Activated T-helper 2 cell treated with anti-CD3 and anti-CD28 coated beads, Interferon-gamma antibody, Interleukin-2, Interleukin-4, amounts not matched to agents 10 μg/mL and 5 μg/mL and 100 μg/mL, durations not matched to agents 14 hours and 24 hours and 36 hours (primary cell): ENCODE measurements around the gene SAXO1. TPM values are rescaled to one million over a fixed set of nuclear protein-coding genes. Genes with fewer than 3 reads are reported as not detected.

Source experiments
- DNase-seq: peaks from one replicate; pipeline ENCODE4 v3.0.0; 2021; ENCODE audit warnings: low spot score
- H3K27ac Mint-ChIP-seq: one replicate; pipeline ENCODE4 v1.8.0; 2021; ENCODE audit warnings: mixed read lengths
- H3K27me3 Mint-ChIP-seq: one replicate; pipeline ENCODE4 v1.8.0; 2021; ENCODE audit warnings: low read depth, mixed read lengths
- H3K36me3 Mint-ChIP-seq: one replicate; pipeline ENCODE4 v1.8.0; 2021; ENCODE audit warnings: low read depth, mixed read lengths
- H3K4me1 Mint-ChIP-seq: one replicate; pipeline ENCODE4 v1.8.0; 2021; ENCODE audit warnings: low read depth, mixed read lengths
- H3K4me3 Mint-ChIP-seq: one replicate; pipeline ENCODE4 v1.8.0; 2021; ENCODE audit warnings: low read depth, mild to moderate bottlenecking, moderate library complexity, mixed read lengths
- H3K9me3 Mint-ChIP-seq: one replicate; pipeline ENCODE4 v1.8.0; 2021; ENCODE audit warnings: mixed read lengths
- intact Hi-C: fragments of 100-400 bp; cut with micrococcal nuclease; formaldehyde crosslinking; loops from one replicate; pipeline ENCODE4 v1.15.1; 2023
- total RNA-seq: library from RNA; stranded (reverse); gene quantifications from 2 replicates; pipeline ENCODE4 v1.2.3, GENCODE V29; 2022

SAXO1 gene
- total RNA-seq, 1 donor from 2014 or later, result not detected

- H3K36me3 Mint-ChIP-seq, result no peaks in the 10 kb centered on the region
- intact Hi-C loops, result no loop called here
- H3K27me3 Mint-ChIP-seq, result peaks cover 15% of the 10 kb centered on the region
- H3K9me3 Mint-ChIP-seq, result no peaks in the 10 kb centered on the region
- DNase-seq, result no peak
- no peak overlapping the region for H3K27ac Mint-ChIP-seq
- H3K4me3 Mint-ChIP-seq, result no peak overlapping the region
- H3K4me1 Mint-ChIP-seq, result peaks cover 4% of the 10 kb centered on the region
Measured at GRCh38 chr9:18976221-18976708, 56.7 kb downstream of the SAXO1 start.

- no peak for DNase-seq
- no peak overlapping the region for H3K27ac Mint-ChIP-seq
- H3K4me3 Mint-ChIP-seq, result no peak overlapping the region
- no peaks in the 10 kb centered on the region for H3K9me3 Mint-ChIP-seq
- no peaks in the 10 kb centered on the region for H3K36me3 Mint-ChIP-seq
- intact Hi-C loops, result no loop called here
- peaks cover 4% of the 10 kb centered on the region for H3K4me1 Mint-ChIP-seq
- H3K27me3 Mint-ChIP-seq, result peaks cover 12% of the 10 kb centered on the region
Measured at GRCh38 chr9:18973348-18973747, 59.7 kb downstream of the SAXO1 start.

- no peak overlapping the region for H3K4me3 Mint-ChIP-seq
- peaks cover 4% of the 10 kb centered on the region for H3K4me1 Mint-ChIP-seq
- intact Hi-C loops, result no loop called here
Measured at GRCh38 chr9:18972675-18973074, 60.3 kb downstream of the SAXO1 start.

GRCh38 chr9:18971909-18972308, 61.1 kb downstream of the SAXO1 start:
- H3K27ac Mint-ChIP-seq, result no peak overlapping the region
- H3K27me3 Mint-ChIP-seq, result peaks cover 12% of the 10 kb centered on the region
- intact Hi-C loops, result no loop called here
- no peak for DNase-seq
- H3K4me1 Mint-ChIP-seq, result peaks cover 4% of the 10 kb centered on the region
- H3K9me3 Mint-ChIP-seq, result peaks cover 3% of the 10 kb centered on the region
- no peak overlapping the region for H3K4me3 Mint-ChIP-seq
- H3K36me3 Mint-ChIP-seq, result no peaks in the 10 kb centered on the region

More at GRCh38 chr9:18972675-18973074, 60.3 kb downstream of the SAXO1 start:
- Mint-ChIP-seq H3K27me3 (peaks cover 12% of the 10 kb centered on the region), H3K9me3 (peaks cover 3% of the 10 kb centered on the region), H3K27ac (no peak overlapping the region), H3K36me3 (no peaks in the 10 kb centered on the region)
- no peak for DNase-seq

GRCh38 chr9:18971404-18971803, 61.6 kb downstream of the SAXO1 start:
- DNase-seq, result no peak
- H3K36me3 Mint-ChIP-seq, result no peaks in the 10 kb centered on the region
- no peaks in the 10 kb centered on the region for H3K4me1 Mint-ChIP-seq
- H3K27me3 Mint-ChIP-seq, result peaks cover 12% of the 10 kb centered on the region
- no peak overlapping the region for H3K4me3 Mint-ChIP-seq
- no peak overlapping the region for H3K27ac Mint-ChIP-seq
- H3K9me3 Mint-ChIP-seq, result peaks cover 3% of the 10 kb centered on the region
- intact Hi-C loops, result no loop called here

- Mint-ChIP-seq H3K27me3 (peaks cover 9% of the 10 kb centered on the region), H3K9me3 (peaks cover 3% of the 10 kb centered on the region), H3K27ac (no peak overlapping the region), H3K4me3 (no peak overlapping the region), H3K4me1 (no peaks in the 10 kb centered on the region), H3K36me3 (no peaks in the 10 kb centered on the region)
- intact Hi-C loops, result no loop called here
- DNase-seq, result no peak
Measured at GRCh38 chr9:18970393-18970792, 62.6 kb downstream of the SAXO1 start.

GRCh38 chr9:18969128-18969527, 63.9 kb downstream of the SAXO1 start:
- no peak overlapping the region for H3K27ac Mint-ChIP-seq
- no peak overlapping the region for H3K4me3 Mint-ChIP-seq
- no peak for DNase-seq
- peaks cover 5% of the 10 kb centered on the region for H3K27me3 Mint-ChIP-seq
- intact Hi-C loops, result no loop called here
- no peaks in the 10 kb centered on the region for H3K36me3 Mint-ChIP-seq
- peaks cover 3% of the 10 kb centered on the region for H3K9me3 Mint-ChIP-seq
- no peaks in the 10 kb centered on the region for H3K4me1 Mint-ChIP-seq

- Mint-ChIP-seq H3K27me3 (peaks cover 2% of the 10 kb centered on the region), H3K36me3 (no peaks in the 10 kb centered on the region), H3K27ac (no peak overlapping the region), H3K9me3 (no peaks in the 10 kb centered on the region), H3K4me3 (no peak overlapping the region), H3K4me1 (no peaks in the 10 kb centered on the region)
- intact Hi-C loops, result no loop called here
- no peak for DNase-seq
Measured at GRCh38 chr9:18955626-18956025, 77.4 kb downstream of the SAXO1 start.

GRCh38 chr9:18951936-18952335, 81.1 kb downstream of the SAXO1 start:
- intact Hi-C loops, result no loop called here
- Mint-ChIP-seq H3K4me1 (no peaks in the 10 kb centered on the region), H3K27me3 (peaks cover 2% of the 10 kb centered on the region), H3K4me3 (no peak overlapping the region), H3K27ac (no peak overlapping the region), H3K36me3 (no peaks in the 10 kb centered on the region), H3K9me3 (no peaks in the 10 kb centered on the region)
- no peak for DNase-seq

- H3K27me3 Mint-ChIP-seq, result peaks cover 3% of the 10 kb centered on the region
- intact Hi-C loops, result no loop called here
- no peaks in the 10 kb centered on the region for H3K9me3 Mint-ChIP-seq
- H3K36me3 Mint-ChIP-seq, result no peaks in the 10 kb centered on the region
- H3K4me3 Mint-ChIP-seq, result no peak overlapping the region
- H3K27ac Mint-ChIP-seq, result no peak overlapping the region
- H3K4me1 Mint-ChIP-seq, result no peaks in the 10 kb centered on the region
- DNase-seq, result no peak
Measured at GRCh38 chr9:18947892-18948339, 85.1 kb downstream of the SAXO1 start.

- Mint-ChIP-seq H3K4me3 (no peak overlapping the region), H3K27me3 (peaks cover 3% of the 10 kb centered on the region), H3K27ac (no peak overlapping the region), H3K4me1 (no peaks in the 10 kb centered on the region), H3K9me3 (no peaks in the 10 kb centered on the region), H3K36me3 (no peaks in the 10 kb centered on the region)
- intact Hi-C loops, result no loop called here
- DNase-seq, result no peak
Measured at GRCh38 chr9:18942801-18943200, 90.2 kb downstream of the SAXO1 start.

GRCh38 chr9:18941060-18941740, 91.8 kb downstream of the SAXO1 start:
- Mint-ChIP-seq H3K27ac (no peak overlapping the region), H3K36me3 (no peaks in the 10 kb centered on the region), H3K9me3 (no peaks in the 10 kb centered on the region), H3K27me3 (peaks cover 5% of the 10 kb centered on the region), H3K4me1 (no peaks in the 10 kb centered on the region), H3K4me3 (no peak overlapping the region)
- no peak for DNase-seq
- intact Hi-C loops, result no loop called here

- Mint-ChIP-seq H3K36me3 (no peaks in the 10 kb centered on the region), H3K27me3 (peaks cover 3% of the 10 kb centered on the region), H3K4me3 (no peak overlapping the region), H3K9me3 (no peaks in the 10 kb centered on the region), H3K27ac (no peak overlapping the region), H3K4me1 (no peaks in the 10 kb centered on the region)
- no peak for DNase-seq
- intact Hi-C loops, result no loop called here
Measured at GRCh38 chr9:18939943-18940342, 93.1 kb downstream of the SAXO1 start.
